ENCODE data around the gene SPAM1.
"Not testable (repeated sequence)": the region's sequence is repeated elsewhere in the genome, so short reads cannot be mapped to it uniquely, and the experiment has no call there.

Gene SPAM1

GRCh38 chr7:123948136-123948535 is 23.1 kb downstream of the SPAM1 start:
- DNase-seq (ENCODE audit: low read depth in 1 of 2, low spot score in 1 of 2), result no peak

- no peak for DNase-seq (ENCODE audit: low read depth in 1 of 2, low spot score in 1 of 2)
Observed at GRCh38 chr7:123958186-123958703, 33.2 kb downstream of the SPAM1 start.

- no peak for DNase-seq (ENCODE audit: low read depth in 1 of 2, low spot score in 1 of 2)
Observed at GRCh38 chr7:123961771-123962170, 36.7 kb downstream of the SPAM1 start.

- no peak for DNase-seq (ENCODE audit: low read depth in 1 of 2, low spot score in 1 of 2)
Observed at GRCh38 chr7:123966936-123967335, 41.9 kb downstream of the SPAM1 start.

GRCh38 chr7:123972045-123972444 is 47.0 kb downstream of the SPAM1 start:
- DNase-seq (ENCODE audit: low read depth in 1 of 2, low spot score in 1 of 2), result no peak

GRCh38 chr7:123972831-123973230 is 47.8 kb downstream of the SPAM1 start:
- no peak for DNase-seq (ENCODE audit: low read depth in 1 of 2, low spot score in 1 of 2)

- DNase-seq (ENCODE audit: low read depth in 1 of 2, low spot score in 1 of 2), result no peak
Observed at GRCh38 chr7:123974326-123974908, 49.4 kb downstream of the SPAM1 start.

GRCh38 chr7:123975084-123975483 is 50.0 kb downstream of the SPAM1 start:
- no peak for DNase-seq (ENCODE audit: low read depth in 1 of 2, low spot score in 1 of 2)

- DNase-seq (ENCODE audit: low read depth in 1 of 2, low spot score in 1 of 2), result no peak
Observed at GRCh38 chr7:123977081-123977480, 52.0 kb downstream of the SPAM1 start.

GRCh38 chr7:123979876-123980275 is 54.8 kb downstream of the SPAM1 start:
- DNase-seq (ENCODE audit: low read depth in 1 of 2, low spot score in 1 of 2), result no peak

- no peak for DNase-seq (ENCODE audit: low read depth in 1 of 2, low spot score in 1 of 2)
Observed at GRCh38 chr7:123987445-123987844, 62.4 kb downstream of the SPAM1 start.

- no peak for DNase-seq (ENCODE audit: low read depth in 1 of 2, low spot score in 1 of 2)
Observed at GRCh38 chr7:123992913-123993518, 68.0 kb downstream of the SPAM1 start.

GRCh38 chr7:123993996-123994395 is 69.0 kb downstream of the SPAM1 start:
- no peak for DNase-seq (ENCODE audit: low read depth in 1 of 2, low spot score in 1 of 2)

GRCh38 chr7:123994449-123994848 is 69.4 kb downstream of the SPAM1 start:
- no peak for DNase-seq (ENCODE audit: low read depth in 1 of 2, low spot score in 1 of 2)

- no peak for DNase-seq (ENCODE audit: low read depth in 1 of 2, low spot score in 1 of 2)
Observed at GRCh38 chr7:123995617-123996326, 70.7 kb downstream of the SPAM1 start.

- no peak for DNase-seq (ENCODE audit: low read depth in 1 of 2, low spot score in 1 of 2)
Observed at GRCh38 chr7:123996327-123996625, 71.2 kb downstream of the SPAM1 start.

GRCh38 chr7:123998921-123999320 is 73.9 kb downstream of the SPAM1 start:
- no peak for DNase-seq (ENCODE audit: low read depth in 1 of 2, low spot score in 1 of 2)

GRCh38 chr7:123999703-124000102 is 74.7 kb downstream of the SPAM1 start:
- no peak for DNase-seq (ENCODE audit: low read depth in 1 of 2, low spot score in 1 of 2)

- DNase-seq (ENCODE audit: low read depth in 1 of 2, low spot score in 1 of 2), result not testable (repeated sequence)
Observed at GRCh38 chr7:124008296-124008695, 83.3 kb downstream of the SPAM1 start.

GRCh38 chr7:124009321-124009720 is 84.3 kb downstream of the SPAM1 start:
- no peak for DNase-seq (ENCODE audit: low read depth in 1 of 2, low spot score in 1 of 2)

Data from stimulated activated CD4-positive, alpha-beta T cell treated with anti-CD3 and anti-CD28 coated beads, Interleukin-15, amount 100 ng/mL, for 1 hour (primary cell).